ENCODE measurements around the gene PRR23E.

- TF ChIP-seq CTCF (IDR thresholded peaks at IDR 0.05) (no peak), POLR2A (IDR thresholded peaks at IDR 0.05) (no peak), EP300 (IDR thresholded peaks at IDR 0.05) (no peak)
These were observed 40.0 kb upstream of the PRR23E start for GRCh38 chr3:127152684-127153505.
